HL-60 (cell line): ENCODE measurements around the gene LDLRAD3.

Experiments
- CTCF ChIP-seq: IDR thresholded peaks from one replicate; pipeline ENCODE4 v1.5.1; 2011; ENCODE audit warnings: low read length, control low read depth, inconsistent platforms; ENCODE audit not compliant: insufficient read depth
- GABPA ChIP-seq: IDR thresholded peaks from 2 replicates; pipeline ENCODE4 v1.6.1; 2012; ENCODE audit warnings: low read depth
- POLR2AphosphoS5 ChIP-seq: IDR thresholded peaks from 2 replicates; pipeline ENCODE4 v1.6.1; 2012; ENCODE audit warnings: low read depth
- REST ChIP-seq: IDR thresholded peaks from 2 replicates; pipeline ENCODE4 v1.6.1; 2012; ENCODE audit warnings: low read depth; ENCODE audit not compliant: insufficient replicate concordance

GRCh38 chr11:36229091-36229705 is 285.3 kb downstream of the LDLRAD3 start:
- TF ChIP-seq CTCF (no peak), POLR2AphosphoS5 (no peak), GABPA (no peak), REST (no peak)
